H54 (cell line): ENCODE data around the gene KXD1.

Experiments used
- DNase-seq: peaks from one replicate; pipeline ENCODE4 v3.0.0; 2011; ENCODE audit warnings: low spot score, mixed read lengths; ENCODE audit not compliant: insufficient read length
- FAIRE-seq: peaks from 3 replicates; lab custom pipeline; 2011; peaks lifted over from hg19 to GRCh38; lab: Jason Lieb, UNC
- POLR2A ChIP-seq: IDR thresholded peaks from 2 replicates; pipeline ENCODE4 v1.6.1; 2011; ENCODE audit warnings: low read depth, mild to moderate bottlenecking, low read length

Gene KXD1

GRCh38 chr19:18557411-18558201, at the start of gene KXD1:
Gene KXD1 (plus strand): TSS chr19:18557870. CDS start chr19:18562057, 4,187 bp downstream.
- DNase-seq (peak; percentile 96), FAIRE-seq (peak; percentile 88)
- TF ChIP-seq POLR2A, result peak; percentile 44; the same call in 1 of the 2 replicates

- DNase-seq, result no peak
- TF ChIP-seq POLR2A, result no peak
- no peak for FAIRE-seq
Observed at GRCh38 chr19:18508585-18508984, 49.1 kb upstream of the KXD1 start.

GRCh38 chr19:18510216-18510615, 47.5 kb upstream of the KXD1 start:
- no peak for TF ChIP-seq POLR2A
- DNase-seq, result no peak
- FAIRE-seq, result no peak

- FAIRE-seq, result no peak
Observed at GRCh38 chr19:18513868-18514267, 43.8 kb upstream of the KXD1 start.

GRCh38 chr19:18514800-18515682, 42.6 kb upstream of the KXD1 start:
- FAIRE-seq (no peak), DNase-seq (peak; percentile 47)

More at GRCh38 chr19:18513868-18514267, 43.8 kb upstream of the KXD1 start:
- DNase-seq, result no peak
- TF ChIP-seq POLR2A, result no peak

GRCh38 chr19:18515959-18516358, 41.7 kb upstream of the KXD1 start:
- TF ChIP-seq POLR2A, result no peak
- FAIRE-seq, result no peak

More at GRCh38 chr19:18514800-18515682, 42.6 kb upstream of the KXD1 start:
- no peak for TF ChIP-seq POLR2A

GRCh38 chr19:18517606-18518005, 40.1 kb upstream of the KXD1 start:
- TF ChIP-seq POLR2A, result no peak
- no peak for FAIRE-seq
- no peak for DNase-seq

More at GRCh38 chr19:18515959-18516358, 41.7 kb upstream of the KXD1 start:
- DNase-seq, result no peak

GRCh38 chr19:18518639-18519038, 39.0 kb upstream of the KXD1 start:
- FAIRE-seq (no peak), DNase-seq (no peak)
- no peak for TF ChIP-seq POLR2A

- no peak for TF ChIP-seq POLR2A
- peak; percentile 63 for DNase-seq
- no peak for FAIRE-seq
Observed at GRCh38 chr19:18519962-18520847, 37.5 kb upstream of the KXD1 start.

- TF ChIP-seq POLR2A, result no peak
- no peak for FAIRE-seq
Observed at GRCh38 chr19:18520848-18521691, 36.6 kb upstream of the KXD1 start.

GRCh38 chr19:18521692-18522123, 36.0 kb upstream of the KXD1 start, which contains the start of gene ELL:
Gene ELL (minus strand): TSS chr19:18522070. CDS start chr19:18522055, 15 bp downstream.
- TF ChIP-seq POLR2A, result peak; percentile 91
- no peak for DNase-seq
- no peak for FAIRE-seq

More at GRCh38 chr19:18520848-18521691, 36.6 kb upstream of the KXD1 start:
- DNase-seq, result no peak
